Endothelial cell of umbilical vein (primary cell): ENCODE data around the gene GSE1. TPM values are rescaled to one million over a fixed set of nuclear protein-coding genes. Genes with fewer than 3 reads are reported as not detected.

Experiments
- BruUV-seq: library from RNA; stranded (reverse); fragments of 400-500 nt; replicated peaks from 2 replicates; lab custom pipeline; 2021; lab: Mats Ljungman, UMichigan
- CTCF ChIA-PET: fragments of 300-600, 350-600 bp; sonication (Branson Sonifier 250); formaldehyde crosslinking; loops from one replicate; lab custom pipeline; 2021; ENCODE audit warnings: antibody characterized with exemption, inconsistent platforms; lab: Charles Lee
- POLR2A ChIA-PET: fragments of 300-600, 350-600 bp; sonication (Branson Sonifier 250); formaldehyde crosslinking; loops from one replicate; lab custom pipeline; 2021; ENCODE audit warnings: antibody characterized with exemption, inconsistent platforms; lab: Charles Lee
- DNase-seq: peaks from one replicate; pipeline ENCODE4 v3.0.0-alpha.2; 2011; ENCODE audit warnings: low read depth, low spot score
- FAIRE-seq: peaks from 2 replicates; lab custom pipeline; 2011; peaks lifted over from hg19 to GRCh38; lab: Jason Lieb, UNC
- H2AFZ ChIP-seq: 2 replicates; pipeline ENCODE4 v1.6.0; 2012; ENCODE audit warnings: low read depth, low read length, control low read depth, inconsistent platforms
- H3K27ac ChIP-seq: 2 replicates; pipeline ENCODE4 v1.5.1; 2011; ENCODE audit warnings: low read depth, mild to moderate bottlenecking, control low read depth, low read length, moderate library complexity; ENCODE audit not compliant: insufficient read depth
- H3K27me3 ChIP-seq, 2 experiments: 2 replicates each; pipeline versions ENCODE4 v1.6.0 to v1.6.1; 2011; ENCODE audit warnings: low read length in 2 of 2, mixed read lengths in 1 of 2; ENCODE audit not compliant: control insufficient read depth in 2 of 2, insufficient read depth in 2 of 2
- H3K36me3 ChIP-seq, 2 experiments: 2 replicates in 1 of 2; 3 replicates in 1 of 2; pipeline ENCODE4 v1.5.1; 2011; ENCODE audit warnings: low read length in 2 of 2, mild to moderate bottlenecking in 1 of 2, moderate library complexity in 1 of 2; ENCODE audit not compliant: control insufficient read depth in 2 of 2, insufficient read depth in 2 of 2; ENCODE audit errors: extremely low read depth in 1 of 2
- H3K4me1 ChIP-seq: 3 replicates; pipeline ENCODE4 v1.5.1; 2011; ENCODE audit warnings: mild to moderate bottlenecking, low read length; ENCODE audit not compliant: control insufficient read depth, insufficient read depth; ENCODE audit errors: extremely low read depth
- H3K4me2 ChIP-seq: 2 replicates; pipeline ENCODE4 v1.6.1; 2011; ENCODE audit warnings: low read length, control low read depth, mixed read lengths; ENCODE audit not compliant: insufficient read depth
- H3K4me3 ChIP-seq, 3 experiments: fragments of 200-600 bp in 1 of 3; sonication (generic), shearing (Covaris generic) in 1 of 3; replicated peaks in 1 of 3; 2 replicates each; pipeline ENCODE4 v1.5.1; 2011 to 2016; ENCODE audit warnings: control low read depth in 3 of 3, low read length in 3 of 3, mild to moderate bottlenecking in 2 of 3, inconsistent platforms in 1 of 3, low read depth in 1 of 3, moderate library complexity in 1 of 3; ENCODE audit not compliant: insufficient read depth in 1 of 3
- H3K79me2 ChIP-seq: 2 replicates; pipeline ENCODE4 v1.6.0; 2012; ENCODE audit warnings: low read length, inconsistent platforms; ENCODE audit not compliant: control insufficient read depth, insufficient read depth
- H3K9ac ChIP-seq: replicated peaks from 2 replicates; pipeline ENCODE3; 2011; ENCODE audit warnings: low read length, control low read depth; ENCODE audit not compliant: insufficient read depth; ENCODE audit errors: extremely low read depth
- H3K9me1 ChIP-seq: replicated peaks from 3 replicates; pipeline ENCODE4 v1.6.0; 2011; ENCODE audit warnings: mild to moderate bottlenecking, low read length; ENCODE audit not compliant: control insufficient read depth, insufficient read depth; ENCODE audit errors: extremely low read depth
- H3K9me3 ChIP-seq: replicated peaks from 2 replicates; pipeline ENCODE4 v1.5.1; 2012; ENCODE audit warnings: low read length, inconsistent platforms; ENCODE audit not compliant: control insufficient read depth, insufficient read depth
- H4K20me1 ChIP-seq: replicated peaks from 2 replicates; pipeline ENCODE3; 2011; ENCODE audit warnings: mild to moderate bottlenecking, low read length; ENCODE audit not compliant: control insufficient read depth, insufficient read depth; ENCODE audit errors: extremely low read depth
- EZH2 ChIP-seq: IDR thresholded peaks from 2 replicates; pipeline ENCODE4 v1.6.1; 2012; ENCODE audit warnings: borderline replicate concordance, low read depth, mild to moderate bottlenecking, moderate library complexity, low read length, inconsistent platforms; ENCODE audit not compliant: severe bottlenecking
- FOS ChIP-seq: IDR thresholded peaks from 2 replicates; pipeline ENCODE4 v1.6.1; 2011; ENCODE audit warnings: mild to moderate bottlenecking, low read length, moderate library complexity, borderline replicate concordance; ENCODE audit not compliant: insufficient read depth
- GATA2 ChIP-seq: IDR thresholded peaks from 2 replicates; pipeline ENCODE4 v1.7.0; 2011; ENCODE audit warnings: low read depth, mild to moderate bottlenecking, moderate library complexity, mixed read lengths, low read length; ENCODE audit not compliant: insufficient read length, insufficient read depth
- JUN ChIP-seq: IDR thresholded peaks from 2 replicates; pipeline ENCODE4 v1.6.1; 2011; ENCODE audit warnings: borderline replicate concordance, low read depth; ENCODE audit not compliant: insufficient read length, insufficient read depth
- MYC ChIP-seq: IDR thresholded peaks from one replicate; pipeline ENCODE4 v1.6.1; 2011; ENCODE audit warnings: mild to moderate bottlenecking, low read depth, low read length
- POLR2A ChIP-seq: IDR thresholded peaks from 2 replicates; pipeline ENCODE4 v1.6.1; 2012; ENCODE audit warnings: low read depth, mild to moderate bottlenecking, control low read depth, low read length
- POLR2AphosphoS5 ChIP-seq: IDR thresholded peaks from 2 replicates; pipeline ENCODE4 v1.6.1; 2012; ENCODE audit warnings: low read depth, mild to moderate bottlenecking, control low read depth, low read length, moderate library complexity; ENCODE audit not compliant: insufficient read depth
- dilution Hi-C: fragments of 300-500 bp; cut with MboI; formaldehyde crosslinking; loops from one replicate; pipeline ENCODE4 v1.15.0; 2019; ENCODE audit warnings: low sequenced_read_pairs; ENCODE audit not compliant: extremely low pct_ligation_motif_present
- intact Hi-C: fragments of 100-400 bp; cut with micrococcal nuclease; formaldehyde crosslinking; loops from one replicate; pipeline ENCODE4 v1.10.0; 2022
- polyA plus RNA-seq, 4 experiments: library from polyadenylated mRNA; depleted of rRNA in 3 of 4; stranded (reverse) in 3 of 4; unstranded in 1 of 4; fragments of >200 nt; gene quantifications; 2 replicates each; pipeline versions ENCODE4 v1.2.1 to v1.2.3, GENCODE V29; 2011 to 2012; ENCODE audit warnings: missing spikeins in 1 of 4
- total RNA-seq: library from RNA; stranded (reverse); gene quantifications from 2 replicates; pipeline ENCODE4 v1.2.3, GENCODE V29; 2021
- TF ChIP-seq, protein P1 (sequence below): IDR thresholded peaks from 2 replicates; pipeline ENCODE4 v1.6.1; 2011; ENCODE audit not compliant: insufficient read depth, insufficient read length
- TF ChIP-seq, protein P2 (sequence below), 2 donors: IDR thresholded peaks; 1 replicate in 1 of 2; 2 replicates in 1 of 2; pipeline ENCODE4 v1.5.1; 2011; ENCODE audit warnings: low read length in 2 of 2, mild to moderate bottlenecking in 2 of 2, moderate library complexity in 2 of 2, control low read depth in 1 of 2, inconsistent platforms in 1 of 2, low read depth in 1 of 2; ENCODE audit not compliant: insufficient read depth in 1 of 2; ENCODE audit errors: extremely low read depth in 1 of 2

GSE1 gene
- total and polyA plus RNA-seq, 2 donors (not counting 3 experiments of a cell fraction or from before 2014, with no cell fraction given) = 4.2 to 18.3 TPM

- H3K27me3 ChIP-seq = no peaks in the 10 kb centered on the region
- H3K9me3 ChIP-seq = no peaks in the 10 kb centered on the region
- no peak overlapping the region for H2AFZ ChIP-seq
- peaks cover 0 to 3% of the 10 kb centered on the region in 2 experiments for H3K36me3 ChIP-seq
- no peaks in the 10 kb centered on the region for H3K79me2 ChIP-seq
- dilution Hi-C loops (no loop called here), intact Hi-C loops (no loop called here)
- no peak overlapping the region for H3K4me2 ChIP-seq
- H3K4me3 ChIP-seq = no peak overlapping the region
- H3K9ac ChIP-seq = no peak overlapping the region
- no peaks in the 10 kb centered on the region for H3K9me1 ChIP-seq
- BruUV-seq = no TSS peak
- TF ChIP-seq MYC = no peak
- TF ChIP-seq GATA2 = no peak
- TF ChIP-seq, protein P1, sequence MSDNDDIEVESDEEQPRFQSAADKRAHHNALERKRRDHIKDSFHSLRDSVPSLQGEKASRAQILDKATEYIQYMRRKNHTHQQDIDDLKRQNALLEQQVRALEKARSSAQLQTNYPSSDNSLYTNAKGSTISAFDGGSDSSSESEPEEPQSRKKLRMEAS = no peak
- POLR2A ChIA-PET = no interaction called here
- CTCF ChIA-PET = interaction anchor here (0.8 to 2.0 kb wide), 5 partner anchors 16 to 35 kb away, joined by 3 to 6 read pairs (median 3); no protein-coding TSS in a partner anchor
- no peaks in the 10 kb centered on the region for H3K4me1 ChIP-seq
- no peaks in the 10 kb centered on the region for H4K20me1 ChIP-seq
- DNase-seq = no peak
- FAIRE-seq = no peak
- H3K27ac ChIP-seq = no peak overlapping the region
Observed at GRCh38 chr16:85682516-85682915, 69.4 kb downstream of the GSE1 start.

DNA sequence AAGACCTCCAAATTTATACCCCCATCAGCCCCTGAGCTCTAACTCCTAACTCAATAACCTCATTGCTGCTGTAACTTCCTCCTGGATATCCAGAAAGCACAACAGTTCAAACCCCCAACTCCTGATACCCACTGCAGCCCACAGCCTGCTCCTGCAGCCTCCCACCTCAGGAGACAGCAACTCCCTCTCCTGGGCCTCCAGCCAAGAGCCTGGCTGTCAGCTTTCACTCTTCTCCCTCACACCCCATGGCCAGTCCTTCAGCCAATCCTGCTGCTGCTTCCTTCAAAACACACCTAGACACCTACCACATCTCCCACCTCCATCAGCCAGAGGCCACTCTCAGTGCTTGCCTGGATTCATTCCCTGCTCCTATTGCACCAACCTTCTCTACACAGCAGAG is 70.2 kb downstream of the GSE1 start:
- Histone ChIP-seq H3K4me2 (no peak overlapping the region), H3K9me1 (no peaks in the 10 kb centered on the region), H3K4me1 (no peaks in the 10 kb centered on the region), H2AFZ (no peak overlapping the region), H3K79me2 (peaks cover 1% of the 10 kb centered on the region), H4K20me1 (no peaks in the 10 kb centered on the region), H3K36me3 (peaks cover 0 to 3% of the 10 kb centered on the region in 2 experiments), H3K4me3 (no peak overlapping the region), H3K27me3 (no peaks in the 10 kb centered on the region), H3K9me3 (no peaks in the 10 kb centered on the region), H3K27ac (no peak overlapping the region), H3K9ac (no peak overlapping the region)
- CTCF ChIA-PET = interaction anchor here (0.8 to 2.0 kb wide), 6 partner anchors 9 to 34 kb away, joined by 3 to 6 read pairs (median 4); no protein-coding TSS in a partner anchor
- no TSS peak for BruUV-seq
- intact Hi-C loops = no loop called here
- dilution Hi-C loops = no loop called here
- no peak for FAIRE-seq
- POLR2A ChIA-PET = no interaction called here
- TF ChIP-seq GATA2 = no peak
- no peak for TF ChIP-seq POLR2AphosphoS5
- TF ChIP-seq EZH2 = no peak
- TF ChIP-seq, protein P2, sequence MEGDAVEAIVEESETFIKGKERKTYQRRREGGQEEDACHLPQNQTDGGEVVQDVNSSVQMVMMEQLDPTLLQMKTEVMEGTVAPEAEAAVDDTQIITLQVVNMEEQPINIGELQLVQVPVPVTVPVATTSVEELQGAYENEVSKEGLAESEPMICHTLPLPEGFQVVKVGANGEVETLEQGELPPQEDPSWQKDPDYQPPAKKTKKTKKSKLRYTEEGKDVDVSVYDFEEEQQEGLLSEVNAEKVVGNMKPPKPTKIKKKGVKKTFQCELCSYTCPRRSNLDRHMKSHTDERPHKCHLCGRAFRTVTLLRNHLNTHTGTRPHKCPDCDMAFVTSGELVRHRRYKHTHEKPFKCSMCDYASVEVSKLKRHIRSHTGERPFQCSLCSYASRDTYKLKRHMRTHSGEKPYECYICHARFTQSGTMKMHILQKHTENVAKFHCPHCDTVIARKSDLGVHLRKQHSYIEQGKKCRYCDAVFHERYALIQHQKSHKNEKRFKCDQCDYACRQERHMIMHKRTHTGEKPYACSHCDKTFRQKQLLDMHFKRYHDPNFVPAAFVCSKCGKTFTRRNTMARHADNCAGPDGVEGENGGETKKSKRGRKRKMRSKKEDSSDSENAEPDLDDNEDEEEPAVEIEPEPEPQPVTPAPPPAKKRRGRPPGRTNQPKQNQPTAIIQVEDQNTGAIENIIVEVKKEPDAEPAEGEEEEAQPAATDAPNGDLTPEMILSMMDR (IDR thresholded peaks at IDR 0.05; ENCODE audit: extremely low read depth in 1 of 2, insufficient read depth in 1 of 2, low read depth in 1 of 2, low read length in 2 of 2) = no peak
- TF ChIP-seq, protein P1 = no peak
- TF ChIP-seq JUN = no peak
- no peak for TF ChIP-seq MYC
- TF ChIP-seq POLR2A = no peak
- TF ChIP-seq FOS = no peak
- no peak for DNase-seq
